SW 1271 (cell line): Measurements from ENCODE around the gene DHX32.
"Not testable (repeated sequence)": the region's sequence is repeated elsewhere in the genome, so short reads cannot be mapped to it uniquely, and the experiment has no call there.

ENCODE experiments used
- DNase-seq, 2 experiments: peaks; one replicate each; lab custom pipeline; 2025; lab: John Stamatoyannopoulos, UW

DHX32 gene

GRCh38 chr10:125895130-125896087 is 14.3 kb upstream of the DHX32 start:
- peak; percentile 11 to 17 for DNase-seq

- not testable (repeated sequence) for DNase-seq
Observed at GRCh38 chr10:125894176-125894575, 13.1 kb upstream of the DHX32 start.

- DNase-seq, result not testable (repeated sequence)
Observed at GRCh38 chr10:125892402-125892801, 11.3 kb upstream of the DHX32 start.

GRCh38 chr10:125889441-125889840 is 8.3 kb upstream of the DHX32 start:
- not testable (repeated sequence) for DNase-seq

GRCh38 chr10:125886914-125887512 is 5.9 kb upstream of the DHX32 start:
- no peak for DNase-seq

- DNase-seq, result no peak
Observed at GRCh38 chr10:125883211-125883610, 2.1 kb upstream of the DHX32 start.

GRCh38 chr10:125882596-125882995 is 1.5 kb upstream of the DHX32 start:
- no peak for DNase-seq

- DNase-seq, result no peak
Observed at GRCh38 chr10:125880719-125881118, 373 bp downstream of the DHX32 start.

GRCh38 chr10:125878957-125879835 is 1.9 kb downstream of the DHX32 start:
- peak in 1 of 2 experiments; percentile 47 for DNase-seq

- no peak for DNase-seq
Observed at GRCh38 chr10:125871338-125871737, 9.8 kb downstream of the DHX32 start.

GRCh38 chr10:125868372-125868975 is 12.6 kb downstream of the DHX32 start:
- peak in 1 of 2 experiments; percentile 5 for DNase-seq

GRCh38 chr10:125866421-125867029 is 14.6 kb downstream of the DHX32 start:
- DNase-seq, result no peak

- DNase-seq, result no peak
Observed at GRCh38 chr10:125865120-125865519, 16.0 kb downstream of the DHX32 start.

GRCh38 chr10:125859128-125859817 is 21.8 kb downstream of the DHX32 start:
- DNase-seq, result no peak

GRCh38 chr10:125857185-125857760 is 23.8 kb downstream of the DHX32 start:
- DNase-seq, result no peak

GRCh38 chr10:125852487-125852886 is 28.6 kb downstream of the DHX32 start:
- no peak for DNase-seq

- no peak for DNase-seq
Observed at GRCh38 chr10:125850766-125851731, 30.0 kb downstream of the DHX32 start.

- DNase-seq, result no peak
Observed at GRCh38 chr10:125849448-125849847, 31.6 kb downstream of the DHX32 start.

- DNase-seq, result no peak
Observed at GRCh38 chr10:125848857-125849256, 32.2 kb downstream of the DHX32 start.
